Cerebellar nuclear complex (tissue), 1 donor: ENCODE results near the gene TEX29.

Source experiments
- DNase-seq, 2 experiments: peaks; one replicate each; lab custom pipeline; 2025; lab: John Stamatoyannopoulos, UW

The TEX29 gene

GRCh38 chr13:111319998-111320911, at the start of gene TEX29:
Gene TEX29, plus strand, starts transcription at chr13:111320642. Its CDS starts 249 bp downstream, at chr13:111320891.
- DNase-seq, result no peak

GRCh38 chr13:111270765-111271698, 49.4 kb upstream of the TEX29 start:
- DNase-seq, result no peak

- no peak for DNase-seq
Measured at GRCh38 chr13:111272117-111272516, 48.3 kb upstream of the TEX29 start.

DNA sequence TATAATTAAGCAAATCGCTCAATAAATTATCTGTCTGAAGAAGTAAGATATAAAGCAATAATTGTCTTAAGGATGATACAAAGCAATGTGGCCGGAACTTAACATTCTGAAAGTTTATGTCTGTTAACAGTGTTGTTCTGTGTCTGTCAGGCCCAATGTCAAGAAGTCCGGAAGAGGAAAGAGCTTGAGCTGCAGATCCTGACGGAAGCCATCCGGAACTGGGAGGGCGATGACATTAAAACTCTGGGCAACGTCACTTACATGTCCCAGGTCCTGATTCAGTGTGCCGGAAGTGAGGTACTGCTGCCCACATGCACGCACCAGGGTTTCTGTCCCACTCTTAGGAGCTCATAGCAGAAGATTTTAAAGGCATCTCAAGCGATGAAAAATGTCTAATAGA, 45.1 kb upstream of the TEX29 start:
- DNase-seq, result no peak

GRCh38 chr13:111275995-111276618, 44.3 kb upstream of the TEX29 start:
- no peak for DNase-seq

DNA sequence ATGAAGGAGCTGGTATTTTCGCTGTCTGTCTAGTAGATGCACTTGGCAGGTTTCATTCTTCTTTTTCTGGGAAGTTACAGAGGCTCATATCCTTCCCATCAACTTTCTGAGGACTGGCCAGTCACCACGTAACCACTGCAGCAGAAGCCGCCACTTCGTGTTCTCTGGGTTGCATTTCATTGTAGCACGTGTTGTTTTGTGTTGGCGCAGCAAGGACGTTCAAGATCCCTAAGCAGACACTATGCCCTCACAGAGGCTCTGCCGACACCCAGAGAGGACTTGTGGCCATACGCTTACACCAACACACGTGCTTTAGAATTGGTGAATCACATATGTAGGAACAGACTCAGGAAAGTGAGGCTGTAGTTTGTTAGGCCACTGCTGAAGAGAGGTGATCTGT, 42.2 kb upstream of the TEX29 start:
- no peak for DNase-seq

DNA sequence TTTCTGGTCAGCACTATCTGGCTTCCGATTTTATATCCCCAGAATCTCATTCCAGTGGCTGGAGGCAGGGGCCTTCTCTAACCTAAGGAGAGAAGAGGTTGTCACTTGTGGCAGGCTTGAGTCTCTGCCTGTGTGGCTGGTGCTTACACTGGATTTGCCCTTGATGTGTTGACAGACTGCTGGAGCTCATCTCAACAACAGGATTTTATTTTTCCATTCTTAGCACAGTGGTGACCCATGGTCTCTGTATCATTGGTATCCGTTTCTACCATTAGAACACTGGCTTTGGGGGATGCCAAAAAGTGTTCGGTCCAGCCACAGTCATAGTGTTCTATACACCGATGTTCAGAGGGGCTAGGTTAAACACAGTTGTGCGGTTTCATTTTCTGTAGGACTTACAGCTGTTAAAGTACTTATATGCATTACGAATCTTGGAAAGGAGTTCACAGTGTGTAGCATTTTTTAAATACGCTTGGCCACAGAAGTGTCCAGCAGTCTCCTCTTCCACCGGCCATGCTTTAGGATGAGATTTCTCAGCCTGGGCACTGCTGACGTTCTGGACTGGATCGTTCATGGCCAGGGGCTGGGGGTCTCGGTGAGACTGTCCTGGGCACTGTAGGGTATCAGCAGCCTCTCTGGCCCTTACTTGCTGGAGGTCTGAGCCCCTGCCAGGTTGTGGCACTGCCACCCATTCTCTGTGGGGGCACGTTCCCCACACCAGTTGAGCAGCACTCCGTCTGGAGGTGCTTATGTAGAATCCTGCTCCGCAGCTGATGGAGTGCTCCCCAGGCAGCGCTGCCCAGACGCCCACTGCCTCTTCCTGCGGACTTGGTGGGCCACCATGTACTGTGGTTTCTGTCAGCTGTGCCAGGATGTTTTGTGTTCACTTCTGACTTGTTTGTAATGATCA, 41.4 kb upstream of the TEX29 start:
- DNase-seq, result no peak

- no peak for DNase-seq
Measured at GRCh38 chr13:111280226-111280625, 40.2 kb upstream of the TEX29 start.

DNA sequence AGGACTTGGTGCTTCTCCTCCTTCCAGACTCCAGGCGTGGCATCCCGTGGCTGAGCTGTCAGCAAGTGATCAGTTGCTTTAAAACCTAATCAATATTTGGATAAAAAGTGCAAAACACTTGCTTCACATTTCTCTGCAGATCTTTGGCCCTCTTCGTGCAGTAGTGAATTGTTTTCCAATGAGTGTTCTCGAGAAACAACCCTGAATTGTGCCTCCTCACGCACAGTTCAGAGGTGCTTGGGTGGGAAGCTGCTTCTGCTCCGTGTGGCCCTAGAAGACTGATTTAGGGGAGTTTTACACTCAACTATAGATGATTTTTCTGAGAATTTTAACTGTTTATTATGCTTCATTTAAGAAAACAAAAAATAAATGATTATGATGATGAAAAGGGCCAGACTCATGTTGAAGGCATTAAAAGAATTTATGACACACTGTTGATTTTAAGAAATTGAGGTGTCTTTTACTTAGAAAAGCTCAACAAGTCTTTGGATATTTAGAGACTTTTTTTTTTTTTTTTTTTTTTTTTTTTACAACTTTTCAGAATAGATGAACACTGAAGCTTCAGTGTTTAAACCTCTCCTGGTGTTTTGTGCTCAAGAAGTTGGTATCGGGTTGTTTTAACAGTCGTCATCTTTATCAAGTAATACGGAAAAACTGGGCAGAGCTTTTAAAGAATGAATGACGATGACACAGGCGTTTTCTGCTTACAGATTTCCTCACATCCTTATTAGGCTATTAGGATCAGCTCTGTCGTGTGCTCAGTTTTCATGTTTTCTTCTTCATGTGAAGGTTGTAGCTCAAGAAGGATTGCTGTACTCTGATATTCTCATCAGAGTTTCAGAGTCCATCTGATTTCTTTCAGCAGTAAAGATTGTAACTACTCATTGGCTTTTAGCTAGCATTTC, 39.5 kb upstream of the TEX29 start:
- DNase-seq, result no peak

DNA sequence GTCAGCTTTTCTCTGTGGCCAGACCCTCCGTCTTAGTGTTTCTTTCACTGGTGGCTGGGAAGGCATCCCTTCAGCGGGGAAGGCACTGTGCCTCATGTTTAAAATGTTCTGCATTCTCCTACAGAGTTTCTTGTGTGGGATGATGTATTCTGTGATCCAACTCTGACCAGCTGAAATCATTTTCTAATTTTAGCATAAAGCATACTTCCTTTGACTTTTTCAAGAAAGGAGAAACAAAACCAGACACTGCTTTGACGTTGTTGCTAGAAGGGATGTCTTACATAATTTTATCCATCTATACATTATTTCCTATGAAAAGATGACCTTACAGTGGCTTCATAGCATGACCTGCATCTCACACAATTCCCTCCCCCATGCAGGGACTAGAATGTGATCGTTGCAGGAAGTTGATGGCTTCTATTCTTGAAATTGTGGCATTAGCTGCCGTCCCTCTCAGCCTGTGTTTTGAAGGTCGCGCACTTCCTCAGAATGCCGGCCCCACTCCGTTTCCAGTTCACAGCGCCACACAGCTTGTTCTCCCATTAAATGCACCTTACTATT, 38.6 kb upstream of the TEX29 start:
- no peak for DNase-seq

DNA sequence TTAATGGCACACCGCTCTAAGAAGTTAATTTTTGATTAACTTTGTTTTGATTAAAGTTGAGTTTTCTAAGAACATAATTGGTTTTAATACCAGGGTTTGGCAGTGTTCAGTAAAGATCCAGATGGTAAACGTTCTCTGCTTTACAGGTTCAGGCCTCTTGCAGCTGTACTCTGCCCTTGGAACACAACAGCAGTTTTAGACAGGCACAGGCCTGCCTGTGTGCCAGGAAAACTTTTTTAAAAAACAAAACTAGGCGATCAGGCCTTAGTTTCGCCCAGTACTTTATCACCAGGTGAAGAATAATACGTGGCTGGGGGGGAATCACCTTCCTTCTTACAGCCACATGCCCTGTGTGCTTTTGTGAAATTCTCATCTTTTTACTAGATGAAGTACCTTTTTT, 38.0 kb upstream of the TEX29 start:
- no peak for DNase-seq

GRCh38 chr13:111282997-111283396, 37.4 kb upstream of the TEX29 start:
- DNase-seq, result no peak

GRCh38 chr13:111283457-111283856, 37.0 kb upstream of the TEX29 start:
- no peak for DNase-seq

DNA sequence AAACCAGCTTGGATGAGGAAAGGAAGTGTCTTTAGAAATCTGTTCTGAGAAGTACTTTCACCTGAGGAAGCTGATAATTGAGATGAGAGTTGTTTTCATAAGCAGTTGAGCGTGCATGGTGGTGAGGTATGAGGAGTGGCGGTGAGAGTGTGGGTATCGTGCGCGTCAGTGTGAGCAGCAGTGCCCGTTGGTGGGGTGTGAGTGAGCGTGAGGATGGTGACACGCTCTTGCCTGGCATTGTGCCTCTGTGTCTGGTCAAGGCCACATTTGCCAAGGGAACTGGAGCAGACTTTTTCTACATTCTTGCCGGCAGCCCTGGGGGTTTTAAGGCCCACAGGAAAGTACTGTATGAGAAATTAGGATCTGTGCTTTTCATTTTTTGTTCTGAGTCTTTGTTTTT, 36.5 kb upstream of the TEX29 start:
- no peak for DNase-seq

DNA sequence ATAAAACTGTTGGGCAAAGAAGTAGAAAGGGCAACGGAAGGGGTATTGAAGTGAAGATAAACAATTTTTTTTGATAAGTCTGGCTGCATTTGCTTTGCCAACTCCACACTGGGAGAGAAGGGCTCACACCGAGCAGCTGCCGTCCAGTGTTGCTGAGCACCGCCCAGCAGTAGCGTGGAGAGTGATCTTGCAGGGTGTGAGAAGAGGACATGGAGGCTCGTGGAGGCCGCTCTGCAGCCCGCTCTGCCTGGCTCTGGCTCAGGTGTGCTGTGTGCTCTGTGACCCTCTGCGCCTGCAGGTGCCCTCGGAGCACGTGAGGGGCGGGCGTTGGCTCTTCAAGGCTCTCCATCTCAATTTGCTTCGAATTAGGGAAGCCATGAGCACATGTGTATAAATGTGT, 35.9 kb upstream of the TEX29 start:
- DNase-seq, result no peak

DNA sequence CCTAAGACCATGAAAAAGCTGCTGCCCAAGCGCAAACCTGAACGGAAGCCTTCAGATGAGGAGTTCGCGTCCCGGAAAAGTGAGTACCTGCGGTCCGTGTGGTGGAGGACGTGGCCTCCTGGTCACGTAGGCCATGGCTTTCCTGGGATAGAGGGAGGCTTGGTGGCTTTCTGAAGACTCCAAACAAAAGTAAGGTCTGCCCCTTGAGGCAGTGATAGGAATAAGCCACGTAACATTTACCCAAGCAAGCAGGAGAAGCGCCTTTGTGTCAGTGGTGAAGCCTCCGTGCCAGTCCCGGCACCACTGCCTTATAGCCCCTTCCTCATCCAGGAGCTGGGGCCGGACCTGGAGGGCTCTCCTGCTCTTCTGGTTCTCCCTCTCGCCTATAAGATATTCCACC, 34.3 kb upstream of the TEX29 start:
- no peak for DNase-seq

DNA sequence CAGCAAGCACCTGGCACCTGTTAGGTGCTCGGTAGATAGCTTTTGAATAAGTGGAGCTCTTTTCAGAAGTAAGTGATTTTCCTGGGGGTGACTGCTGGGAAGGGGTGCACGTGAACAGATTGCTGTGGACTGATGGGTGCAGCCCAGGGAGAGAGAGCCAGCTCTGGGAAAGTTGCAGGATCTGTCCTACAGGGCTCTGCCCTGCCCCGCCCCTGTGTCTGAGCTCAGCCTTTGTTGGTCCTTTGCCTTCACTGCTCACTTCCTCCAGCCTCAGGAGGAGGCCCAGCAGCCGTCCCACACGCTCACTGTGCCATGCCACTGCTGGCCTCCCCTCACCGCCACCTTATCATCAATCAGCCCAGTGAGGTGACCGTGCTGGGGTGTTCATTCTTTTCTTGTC, 33.7 kb upstream of the TEX29 start:
- DNase-seq, result no peak

DNA sequence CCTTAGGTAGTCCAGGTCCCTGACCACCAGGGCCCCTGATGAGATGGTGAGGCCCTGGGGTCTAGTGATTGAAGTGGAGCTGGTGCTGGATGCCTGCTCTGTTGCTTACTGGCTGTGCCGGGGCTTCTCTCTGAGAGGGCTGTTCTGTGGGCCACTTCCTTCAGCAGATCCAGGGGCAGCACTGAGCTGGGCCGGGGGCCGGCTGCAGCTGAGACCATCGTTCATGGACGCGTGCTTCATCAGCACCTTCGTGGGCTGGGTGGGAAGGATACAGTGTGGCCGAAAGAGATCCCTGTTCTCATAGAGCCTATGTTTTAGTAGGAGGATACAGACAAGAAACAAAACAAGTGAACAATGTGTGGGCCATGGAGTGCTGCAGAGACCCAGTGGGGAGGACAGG, 33.2 kb upstream of the TEX29 start:
- no peak for DNase-seq

DNA sequence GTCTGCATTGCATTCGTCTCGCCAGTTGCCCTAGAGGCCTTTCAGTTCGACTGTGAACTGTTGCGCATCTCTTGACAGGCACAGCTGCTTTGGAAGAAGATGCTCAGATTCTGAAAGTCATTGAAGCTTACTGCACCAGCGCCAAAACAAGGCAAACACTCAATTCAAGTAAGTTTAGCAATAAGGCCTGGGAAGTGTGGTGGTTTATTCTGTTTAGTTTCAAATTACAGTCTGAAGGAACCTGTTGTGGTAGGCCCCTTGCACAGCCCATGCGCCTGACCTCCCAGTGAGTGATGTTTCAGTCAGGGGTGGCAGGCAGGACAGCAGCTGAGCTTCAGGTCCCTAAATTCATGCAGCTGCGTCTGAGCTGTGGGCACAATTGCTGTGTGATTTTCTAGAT, 32.2 kb upstream of the TEX29 start:
- DNase-seq, result no peak

- DNase-seq, result no peak
Measured at GRCh38 chr13:111289251-111289650, 31.2 kb upstream of the TEX29 start.
